Endothelial cell of umbilical vein (primary cell): ENCODE data around the gene MS4A7.

Experiments
- CTCF ChIP-seq, 2 donors: IDR thresholded peaks; 1 replicate in 1 of 2; 2 replicates in 1 of 2; pipeline ENCODE4 v1.5.1; 2011; ENCODE audit warnings: low read length in 2 of 2, mild to moderate bottlenecking in 2 of 2, moderate library complexity in 2 of 2, control low read depth in 1 of 2, inconsistent platforms in 1 of 2, low read depth in 1 of 2; ENCODE audit not compliant: insufficient read depth in 1 of 2; ENCODE audit errors: extremely low read depth in 1 of 2
- EZH2 ChIP-seq: IDR thresholded peaks from 2 replicates; pipeline ENCODE4 v1.6.1; 2012; ENCODE audit warnings: borderline replicate concordance, low read depth, mild to moderate bottlenecking, moderate library complexity, low read length, inconsistent platforms; ENCODE audit not compliant: severe bottlenecking
- FOS ChIP-seq: IDR thresholded peaks from 2 replicates; pipeline ENCODE4 v1.6.1; 2011; ENCODE audit warnings: mild to moderate bottlenecking, low read length, moderate library complexity, borderline replicate concordance; ENCODE audit not compliant: insufficient read depth
- GATA2 ChIP-seq: IDR thresholded peaks from 2 replicates; pipeline ENCODE4 v1.7.0; 2011; ENCODE audit warnings: low read depth, mild to moderate bottlenecking, moderate library complexity, mixed read lengths, low read length; ENCODE audit not compliant: insufficient read length, insufficient read depth
- JUN ChIP-seq: IDR thresholded peaks from 2 replicates; pipeline ENCODE4 v1.6.1; 2011; ENCODE audit warnings: borderline replicate concordance, low read depth; ENCODE audit not compliant: insufficient read length, insufficient read depth
- MAX ChIP-seq: IDR thresholded peaks from 2 replicates; pipeline ENCODE4 v1.6.1; 2011; ENCODE audit not compliant: insufficient read depth, insufficient read length
- MYC ChIP-seq: IDR thresholded peaks from one replicate; pipeline ENCODE4 v1.6.1; 2011; ENCODE audit warnings: mild to moderate bottlenecking, low read depth, low read length
- POLR2A ChIP-seq: IDR thresholded peaks from 2 replicates; pipeline ENCODE4 v1.6.1; 2012; ENCODE audit warnings: low read depth, mild to moderate bottlenecking, control low read depth, low read length
- POLR2AphosphoS5 ChIP-seq: IDR thresholded peaks from 2 replicates; pipeline ENCODE4 v1.6.1; 2012; ENCODE audit warnings: low read depth, mild to moderate bottlenecking, control low read depth, low read length, moderate library complexity; ENCODE audit not compliant: insufficient read depth

- no peak for TF ChIP-seq POLR2A
- no peak for TF ChIP-seq CTCF (IDR thresholded peaks at IDR 0.05; ENCODE audit: extremely low read depth in 1 of 2, insufficient read depth in 1 of 2, low read depth in 1 of 2, low read length in 2 of 2)
- no peak for TF ChIP-seq JUN
- no peak for TF ChIP-seq MYC
- TF ChIP-seq MAX: no peak
- TF ChIP-seq POLR2AphosphoS5: no peak
- TF ChIP-seq EZH2: no peak
- no peak for TF ChIP-seq GATA2
- no peak for TF ChIP-seq FOS
Observed at GRCh38 chr11:60367896-60368295, 10.4 kb upstream of the MS4A7 start.
